K562 (cell line): ENCODE measurements around the gene FKBP1B. TPM values are rescaled to one million over a fixed set of nuclear protein-coding genes. Genes with fewer than 3 reads are reported as not detected.
A peak's percentile ranks its signal among the peaks of the same experiment; 100 is the strongest.

Source experiments
- ASH1L ChIP-seq: fragments of 450-650 bp; IDR thresholded peaks from 2 replicates; pipeline ENCODE4 v1.6.1; 2018; ENCODE audit warnings: borderline replicate concordance, mild to moderate bottlenecking, low read depth; ENCODE audit not compliant: partially characterized antibody
- CCAR2 ChIP-seq: fragments of 200-400 bp; formaldehyde crosslinking; IDR thresholded peaks from 2 replicates; pipeline ENCODE4 v1.6.1; 2017; ENCODE audit warnings: mild to moderate bottlenecking, low read depth, low read length
- HDAC2 ChIP-seq: fragments of 450-650 bp; IDR thresholded peaks from 2 replicates; pipeline ENCODE4 v1.6.1; 2016; ENCODE audit warnings: mild to moderate bottlenecking
- PHF20 ChIP-seq: fragments of 450-650 bp; IDR thresholded peaks from 2 replicates; pipeline ENCODE4 v1.6.1; 2018; ENCODE audit not compliant: partially characterized antibody
- ZBTB2 ChIP-seq: fragments of 450-650 bp; IDR thresholded peaks from 2 replicates; pipeline ENCODE4 v1.6.1; 2016; ENCODE audit warnings: antibody characterized with exemption
- ZNF445 ChIP-seq: fragments of 250-450 bp; sonication (Bioruptor Pico); IDR thresholded peaks from 2 replicates; pipeline ENCODE4 v1.4.0; 2020; ENCODE audit warnings: low read depth, mild to moderate bottlenecking, moderate library complexity
- polyA plus RNA-seq, 8 experiments: library from polyadenylated mRNA; depleted of rRNA in 4 of 8; stranded (reverse) in 5 of 8; unstranded in 3 of 8; fragments of >200 nt; fragmentation: Nextera tagmentation in 2 of 8; fragmentation: Illumina TruSeq in 1 of 8; extraction: Ambion mirVana in 2 of 8; extraction: Trizol in 1 of 8; gene quantifications; 2 replicates each; pipeline versions ENCODE4 v1.2.1 to v1.2.3, GENCODE V29; 2011 to 2014; ENCODE audit warnings: inconsistent platforms in 1 of 8, missing spikeins in 1 of 8
- total RNA-seq, 7 experiments: library from RNA; depleted of rRNA in 6 of 7; stranded (reverse); fragments of >200 nt in 6 of 7; fragmentation: Illumina TruSeq in 2 of 7; extraction: Trizol in 2 of 7; gene quantifications; 2 replicates each; pipeline versions ENCODE4 v1.2.1 to v1.2.3, GENCODE V29; 2011 to 2021; ENCODE audit warnings: low replicate concordance in 1 of 7
- TF ChIP-seq, protein P1 (sequence below): conservative IDR thresholded peaks from 2 replicates; pipeline ENCODE4 v1.6.1; 2011; ENCODE audit warnings: low read depth, mild to moderate bottlenecking, low read length; ENCODE audit not compliant: control insufficient read depth
- TF ChIP-seq, protein P2 (sequence below): fragments of 450-650 bp; IDR thresholded peaks from 2 replicates; pipeline ENCODE4 v1.6.1; 2016; ENCODE audit warnings: mild to moderate bottlenecking, moderate library complexity
- TF ChIP-seq, protein P3 (sequence below): IDR thresholded peaks from 2 replicates; pipeline ENCODE4 v1.6.1; 2012; ENCODE audit warnings: low read depth, low read length, improper control_type of control experiment, borderline replicate concordance

Gene FKBP1B
- total and polyA plus RNA-seq, 9 of the 15 experiments (the other 6 are each of a cell fraction or from before 2014, with no cell fraction given) = 0.58 to 9.4 (median 1.6) TPM

DNA sequence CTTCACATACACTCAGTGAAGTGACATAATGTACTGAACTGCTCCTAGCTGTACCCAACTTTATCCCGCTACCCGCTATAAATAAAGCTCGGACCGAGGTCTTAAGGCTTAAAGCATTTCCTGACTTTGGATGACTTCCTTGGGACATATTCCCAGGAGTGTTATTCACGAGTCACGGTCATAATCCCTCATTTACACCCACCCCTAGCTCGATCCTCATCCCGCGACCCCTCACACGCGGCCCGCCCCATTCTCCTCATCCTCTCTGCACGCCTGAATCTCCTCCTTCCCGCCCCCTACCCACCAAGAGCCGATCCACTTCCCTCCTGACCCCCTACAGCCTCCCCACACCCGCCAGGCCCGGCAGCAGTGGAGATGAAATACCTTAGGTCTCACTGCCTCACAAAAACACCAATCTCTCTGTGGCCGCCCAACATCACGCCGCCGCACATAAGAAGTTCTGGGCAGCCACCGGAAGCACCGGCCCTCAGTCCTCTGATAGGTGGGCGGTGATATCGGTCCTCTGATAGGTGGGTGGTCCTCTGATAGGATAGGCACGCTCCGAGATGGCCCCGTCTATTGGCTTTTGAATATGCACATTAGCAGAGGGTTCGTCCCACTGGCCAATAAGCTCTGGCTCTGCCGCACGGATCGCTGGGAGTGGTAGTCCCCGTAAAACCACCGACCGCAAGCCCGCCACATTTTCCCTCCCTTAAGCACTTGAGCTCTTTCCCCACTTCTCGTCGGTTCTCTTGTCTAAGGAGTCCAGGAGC is 2.4 kb upstream of the FKBP1B start, which contains the start of gene WDCP (continued):
- TF ChIP-seq, protein P1, sequence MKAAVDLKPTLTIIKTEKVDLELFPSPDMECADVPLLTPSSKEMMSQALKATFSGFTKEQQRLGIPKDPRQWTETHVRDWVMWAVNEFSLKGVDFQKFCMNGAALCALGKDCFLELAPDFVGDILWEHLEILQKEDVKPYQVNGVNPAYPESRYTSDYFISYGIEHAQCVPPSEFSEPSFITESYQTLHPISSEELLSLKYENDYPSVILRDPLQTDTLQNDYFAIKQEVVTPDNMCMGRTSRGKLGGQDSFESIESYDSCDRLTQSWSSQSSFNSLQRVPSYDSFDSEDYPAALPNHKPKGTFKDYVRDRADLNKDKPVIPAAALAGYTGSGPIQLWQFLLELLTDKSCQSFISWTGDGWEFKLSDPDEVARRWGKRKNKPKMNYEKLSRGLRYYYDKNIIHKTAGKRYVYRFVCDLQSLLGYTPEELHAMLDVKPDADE = peak; percentile 25; the same call in 1 of the 2 replicates
- TF ChIP-seq, protein P2, sequence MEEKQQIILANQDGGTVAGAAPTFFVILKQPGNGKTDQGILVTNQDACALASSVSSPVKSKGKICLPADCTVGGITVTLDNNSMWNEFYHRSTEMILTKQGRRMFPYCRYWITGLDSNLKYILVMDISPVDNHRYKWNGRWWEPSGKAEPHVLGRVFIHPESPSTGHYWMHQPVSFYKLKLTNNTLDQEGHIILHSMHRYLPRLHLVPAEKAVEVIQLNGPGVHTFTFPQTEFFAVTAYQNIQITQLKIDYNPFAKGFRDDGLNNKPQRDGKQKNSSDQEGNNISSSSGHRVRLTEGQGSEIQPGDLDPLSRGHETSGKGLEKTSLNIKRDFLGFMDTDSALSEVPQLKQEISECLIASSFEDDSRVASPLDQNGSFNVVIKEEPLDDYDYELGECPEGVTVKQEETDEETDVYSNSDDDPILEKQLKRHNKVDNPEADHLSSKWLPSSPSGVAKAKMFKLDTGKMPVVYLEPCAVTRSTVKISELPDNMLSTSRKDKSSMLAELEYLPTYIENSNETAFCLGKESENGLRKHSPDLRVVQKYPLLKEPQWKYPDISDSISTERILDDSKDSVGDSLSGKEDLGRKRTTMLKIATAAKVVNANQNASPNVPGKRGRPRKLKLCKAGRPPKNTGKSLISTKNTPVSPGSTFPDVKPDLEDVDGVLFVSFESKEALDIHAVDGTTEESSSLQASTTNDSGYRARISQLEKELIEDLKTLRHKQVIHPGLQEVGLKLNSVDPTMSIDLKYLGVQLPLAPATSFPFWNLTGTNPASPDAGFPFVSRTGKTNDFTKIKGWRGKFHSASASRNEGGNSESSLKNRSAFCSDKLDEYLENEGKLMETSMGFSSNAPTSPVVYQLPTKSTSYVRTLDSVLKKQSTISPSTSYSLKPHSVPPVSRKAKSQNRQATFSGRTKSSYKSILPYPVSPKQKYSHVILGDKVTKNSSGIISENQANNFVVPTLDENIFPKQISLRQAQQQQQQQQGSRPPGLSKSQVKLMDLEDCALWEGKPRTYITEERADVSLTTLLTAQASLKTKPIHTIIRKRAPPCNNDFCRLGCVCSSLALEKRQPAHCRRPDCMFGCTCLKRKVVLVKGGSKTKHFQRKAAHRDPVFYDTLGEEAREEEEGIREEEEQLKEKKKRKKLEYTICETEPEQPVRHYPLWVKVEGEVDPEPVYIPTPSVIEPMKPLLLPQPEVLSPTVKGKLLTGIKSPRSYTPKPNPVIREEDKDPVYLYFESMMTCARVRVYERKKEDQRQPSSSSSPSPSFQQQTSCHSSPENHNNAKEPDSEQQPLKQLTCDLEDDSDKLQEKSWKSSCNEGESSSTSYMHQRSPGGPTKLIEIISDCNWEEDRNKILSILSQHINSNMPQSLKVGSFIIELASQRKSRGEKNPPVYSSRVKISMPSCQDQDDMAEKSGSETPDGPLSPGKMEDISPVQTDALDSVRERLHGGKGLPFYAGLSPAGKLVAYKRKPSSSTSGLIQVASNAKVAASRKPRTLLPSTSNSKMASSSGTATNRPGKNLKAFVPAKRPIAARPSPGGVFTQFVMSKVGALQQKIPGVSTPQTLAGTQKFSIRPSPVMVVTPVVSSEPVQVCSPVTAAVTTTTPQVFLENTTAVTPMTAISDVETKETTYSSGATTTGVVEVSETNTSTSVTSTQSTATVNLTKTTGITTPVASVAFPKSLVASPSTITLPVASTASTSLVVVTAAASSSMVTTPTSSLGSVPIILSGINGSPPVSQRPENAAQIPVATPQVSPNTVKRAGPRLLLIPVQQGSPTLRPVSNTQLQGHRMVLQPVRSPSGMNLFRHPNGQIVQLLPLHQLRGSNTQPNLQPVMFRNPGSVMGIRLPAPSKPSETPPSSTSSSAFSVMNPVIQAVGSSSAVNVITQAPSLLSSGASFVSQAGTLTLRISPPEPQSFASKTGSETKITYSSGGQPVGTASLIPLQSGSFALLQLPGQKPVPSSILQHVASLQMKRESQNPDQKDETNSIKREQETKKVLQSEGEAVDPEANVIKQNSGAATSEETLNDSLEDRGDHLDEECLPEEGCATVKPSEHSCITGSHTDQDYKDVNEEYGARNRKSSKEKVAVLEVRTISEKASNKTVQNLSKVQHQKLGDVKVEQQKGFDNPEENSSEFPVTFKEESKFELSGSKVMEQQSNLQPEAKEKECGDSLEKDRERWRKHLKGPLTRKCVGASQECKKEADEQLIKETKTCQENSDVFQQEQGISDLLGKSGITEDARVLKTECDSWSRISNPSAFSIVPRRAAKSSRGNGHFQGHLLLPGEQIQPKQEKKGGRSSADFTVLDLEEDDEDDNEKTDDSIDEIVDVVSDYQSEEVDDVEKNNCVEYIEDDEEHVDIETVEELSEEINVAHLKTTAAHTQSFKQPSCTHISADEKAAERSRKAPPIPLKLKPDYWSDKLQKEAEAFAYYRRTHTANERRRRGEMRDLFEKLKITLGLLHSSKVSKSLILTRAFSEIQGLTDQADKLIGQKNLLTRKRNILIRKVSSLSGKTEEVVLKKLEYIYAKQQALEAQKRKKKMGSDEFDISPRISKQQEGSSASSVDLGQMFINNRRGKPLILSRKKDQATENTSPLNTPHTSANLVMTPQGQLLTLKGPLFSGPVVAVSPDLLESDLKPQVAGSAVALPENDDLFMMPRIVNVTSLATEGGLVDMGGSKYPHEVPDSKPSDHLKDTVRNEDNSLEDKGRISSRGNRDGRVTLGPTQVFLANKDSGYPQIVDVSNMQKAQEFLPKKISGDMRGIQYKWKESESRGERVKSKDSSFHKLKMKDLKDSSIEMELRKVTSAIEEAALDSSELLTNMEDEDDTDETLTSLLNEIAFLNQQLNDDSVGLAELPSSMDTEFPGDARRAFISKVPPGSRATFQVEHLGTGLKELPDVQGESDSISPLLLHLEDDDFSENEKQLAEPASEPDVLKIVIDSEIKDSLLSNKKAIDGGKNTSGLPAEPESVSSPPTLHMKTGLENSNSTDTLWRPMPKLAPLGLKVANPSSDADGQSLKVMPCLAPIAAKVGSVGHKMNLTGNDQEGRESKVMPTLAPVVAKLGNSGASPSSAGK = peak; percentile 56; the same call in 1 of the 2 replicates
- TF ChIP-seq ZNF445 (CRISPR knock-in tag) (no peak), ASH1L (peak; percentile 96), ZBTB2 (peak; percentile 56; the same call in 1 of the 2 replicates), PHF20 (peak; percentile 83), CCAR2 (no peak), HDAC2 (0 out of 2 replicates have a peak, but pooled peaks have one; percentile 84)
- TF ChIP-seq, protein P3, sequence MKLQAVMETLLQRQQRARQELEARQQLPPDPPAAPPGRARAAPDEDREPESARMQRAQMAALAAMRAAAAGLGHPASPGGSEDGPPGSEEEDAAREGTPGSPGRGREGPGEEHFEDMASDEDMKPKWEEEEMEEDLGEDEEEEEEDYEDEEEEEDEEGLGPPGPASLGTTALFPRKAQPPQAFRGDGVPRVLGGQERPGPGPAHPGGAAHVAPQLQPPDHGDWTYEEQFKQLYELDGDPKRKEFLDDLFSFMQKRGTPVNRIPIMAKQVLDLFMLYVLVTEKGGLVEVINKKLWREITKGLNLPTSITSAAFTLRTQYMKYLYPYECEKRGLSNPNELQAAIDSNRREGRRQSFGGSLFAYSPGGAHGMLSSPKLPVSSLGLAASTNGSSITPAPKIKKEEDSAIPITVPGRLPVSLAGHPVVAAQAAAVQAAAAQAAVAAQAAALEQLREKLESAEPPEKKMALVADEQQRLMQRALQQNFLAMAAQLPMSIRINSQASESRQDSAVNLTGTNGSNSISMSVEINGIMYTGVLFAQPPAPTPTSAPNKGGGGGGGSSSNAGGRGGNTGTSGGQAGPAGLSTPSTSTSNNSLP = 0 out of 2 replicates have a peak, but pooled peaks have one; percentile 50
